PC-3 (cell line): ENCODE results near the gene PSKH1.

Source experiments
- EZH2 ChIP-seq: fragments of 300-600 bp; sonication (generic); IDR thresholded peaks from one replicate; pipeline ENCODE4 v1.6.1; 2017; ENCODE audit warnings: antibody characterized with exemption, mild to moderate bottlenecking, low read length; ENCODE audit not compliant: unreplicated experiment
- EZH2phosphoT487 ChIP-seq: fragments of 300-600 bp; sonication (generic); IDR thresholded peaks from 2 replicates; pipeline ENCODE4 v1.6.1; 2018; ENCODE audit warnings: mild to moderate bottlenecking, antibody characterized with exemption, low read length, borderline replicate concordance
- TF ChIP-seq, protein P1 (sequence below): fragments of 300-600 bp; sonication (generic); conservative IDR thresholded peaks from 2 replicates; pipeline ENCODE4 v1.5.1; 2017; ENCODE audit warnings: antibody characterized with exemption, low read depth, mild to moderate bottlenecking, low read length

DNA sequence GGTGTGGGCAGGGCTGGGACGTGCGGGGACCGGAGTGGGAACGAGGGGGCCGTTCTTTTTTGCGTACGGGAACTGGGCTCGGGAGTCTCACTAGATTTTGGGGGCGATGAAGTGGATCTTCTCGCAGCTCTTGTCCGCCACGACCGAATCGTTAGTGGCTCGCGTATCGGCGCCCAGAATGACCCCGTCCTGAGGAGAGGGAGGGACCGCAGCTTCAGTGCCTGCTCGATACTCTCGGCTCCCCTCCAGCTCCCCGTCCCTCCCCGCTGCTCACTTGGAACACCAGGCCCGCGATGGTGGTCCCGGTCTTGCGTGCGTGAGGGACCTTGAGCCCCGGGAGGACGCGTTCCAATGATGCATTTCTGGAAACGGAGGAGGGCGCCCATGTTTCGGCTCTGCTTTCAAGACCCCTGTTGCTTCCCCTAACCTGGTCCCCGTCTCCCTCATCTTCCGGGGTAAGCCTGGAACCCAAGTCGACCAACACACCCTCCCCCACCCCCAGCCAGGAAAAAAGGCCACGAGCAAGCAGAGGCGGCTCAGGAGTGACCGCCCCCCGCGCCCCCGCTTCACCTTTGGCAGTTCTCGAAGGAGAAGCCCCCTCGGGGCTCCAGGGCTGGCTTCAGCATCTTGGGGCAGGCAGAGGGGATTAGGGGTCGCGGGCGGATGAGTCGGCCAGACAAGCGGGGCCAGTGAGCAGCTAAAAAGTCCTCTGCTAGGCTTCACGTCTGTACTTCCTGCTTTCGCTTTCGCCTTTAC is 43.2 kb downstream of the PSKH1 start, which contains the start of gene PSMB10:
- TF ChIP-seq EZH2phosphoT487 = no peak
- TF ChIP-seq EZH2 = no peak
- TF ChIP-seq, protein P1, sequence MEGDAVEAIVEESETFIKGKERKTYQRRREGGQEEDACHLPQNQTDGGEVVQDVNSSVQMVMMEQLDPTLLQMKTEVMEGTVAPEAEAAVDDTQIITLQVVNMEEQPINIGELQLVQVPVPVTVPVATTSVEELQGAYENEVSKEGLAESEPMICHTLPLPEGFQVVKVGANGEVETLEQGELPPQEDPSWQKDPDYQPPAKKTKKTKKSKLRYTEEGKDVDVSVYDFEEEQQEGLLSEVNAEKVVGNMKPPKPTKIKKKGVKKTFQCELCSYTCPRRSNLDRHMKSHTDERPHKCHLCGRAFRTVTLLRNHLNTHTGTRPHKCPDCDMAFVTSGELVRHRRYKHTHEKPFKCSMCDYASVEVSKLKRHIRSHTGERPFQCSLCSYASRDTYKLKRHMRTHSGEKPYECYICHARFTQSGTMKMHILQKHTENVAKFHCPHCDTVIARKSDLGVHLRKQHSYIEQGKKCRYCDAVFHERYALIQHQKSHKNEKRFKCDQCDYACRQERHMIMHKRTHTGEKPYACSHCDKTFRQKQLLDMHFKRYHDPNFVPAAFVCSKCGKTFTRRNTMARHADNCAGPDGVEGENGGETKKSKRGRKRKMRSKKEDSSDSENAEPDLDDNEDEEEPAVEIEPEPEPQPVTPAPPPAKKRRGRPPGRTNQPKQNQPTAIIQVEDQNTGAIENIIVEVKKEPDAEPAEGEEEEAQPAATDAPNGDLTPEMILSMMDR = no peak
